HFF-Myc (cell line): Measurements from ENCODE around the gene FAM174B.

Source experiments
- DNase-seq: peaks from one replicate; pipeline ENCODE4 v3.0.0-alpha.2; 2011; ENCODE audit warnings: low read depth; ENCODE audit errors: extremely low read depth
- H3K4me3 ChIP-seq: replicated peaks from 2 replicates; pipeline ENCODE4 v1.5.1; 2011; ENCODE audit warnings: low read depth, mild to moderate bottlenecking, control low read depth, low read length
- CTCF ChIP-seq: IDR thresholded peaks from 2 replicates; pipeline ENCODE4 v1.5.1; 2012; ENCODE audit warnings: mild to moderate bottlenecking, low read depth, low read length, control low read depth; ENCODE audit errors: missing control alignments

Gene FAM174B

GRCh38 chr15:92603278-92603677 is 52.3 kb downstream of the FAM174B start:
- H3K4me3 ChIP-seq: no peak overlapping the region
- DNase-seq: no peak
- TF ChIP-seq CTCF: no peak

GRCh38 chr15:92602267-92602593 is 53.3 kb downstream of the FAM174B start:
- DNase-seq: no peak
- no peak for TF ChIP-seq CTCF
- H3K4me3 ChIP-seq: no peak overlapping the region

- no peak for TF ChIP-seq CTCF
- DNase-seq: no peak
- H3K4me3 ChIP-seq: no peak overlapping the region
These were observed 53.8 kb downstream of the FAM174B start for GRCh38 chr15:92601592-92602266.

- no peak overlapping the region for H3K4me3 ChIP-seq
- no peak for DNase-seq
- no peak for TF ChIP-seq CTCF
These were observed 54.7 kb downstream of the FAM174B start for GRCh38 chr15:92600856-92601255.

- H3K4me3 ChIP-seq: no peak overlapping the region
- DNase-seq: peak; percentile 9
- TF ChIP-seq CTCF: no peak
These were observed 56.1 kb downstream of the FAM174B start for GRCh38 chr15:92599394-92599970.

GRCh38 chr15:92597548-92597947 is 58.0 kb downstream of the FAM174B start:
- no peak overlapping the region for H3K4me3 ChIP-seq
- no peak for DNase-seq
- no peak for TF ChIP-seq CTCF

GRCh38 chr15:92596623-92597022 is 59.0 kb downstream of the FAM174B start:
- no peak for TF ChIP-seq CTCF
- no peak for DNase-seq
- H3K4me3 ChIP-seq: no peak overlapping the region
